ENCODE data around the gene SEC14L1. TPM values are rescaled to one million over a fixed set of nuclear protein-coding genes. Genes with fewer than 3 reads are reported as not detected.

The SEC14L1 gene
- total RNA-seq, 1 donor from 2014 or later: 146 TPM

GRCh38 chr17:77208856-77209255, 68.1 kb downstream of the SEC14L1 start:
- peaks cover 100% of the 10 kb centered on the region for H3K36me3 ChIP-seq
- intact Hi-C loops (cut with DNase I): no loop called here
- peak overlapping the region; percentile 48 for H3K27ac ChIP-seq

DNA sequence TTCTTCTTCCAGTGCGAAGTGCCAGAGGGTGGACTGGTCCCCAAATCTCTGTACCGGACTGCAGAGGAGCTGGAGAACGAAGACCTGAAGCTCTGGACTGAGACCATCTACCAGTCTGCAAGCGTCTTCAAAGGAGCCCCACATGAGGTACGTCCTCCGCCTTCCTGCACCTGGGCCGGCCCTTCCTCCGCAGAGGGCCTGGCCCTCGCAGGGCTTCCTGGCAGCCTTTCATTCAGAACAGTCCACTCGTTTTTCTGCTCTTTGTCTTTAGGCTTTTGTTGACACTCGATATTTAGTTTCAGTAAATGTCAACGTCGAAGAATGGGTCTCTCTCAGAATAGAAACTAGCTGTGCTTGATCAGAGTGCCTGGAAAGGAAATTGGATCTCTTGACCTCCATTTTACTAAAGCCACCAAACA, 68.6 kb downstream of the SEC14L1 start:
- peaks cover 35% of the 10 kb centered on the region for H3K4me1 ChIP-seq
- H3K9me3 ChIP-seq: no peaks in the 10 kb centered on the region
- H3K4me3 ChIP-seq: no peak overlapping the region
- ATAC-seq: peak in 1 of 2 donors; percentile 23
- H3K36me3 ChIP-seq: peaks cover 100% of the 10 kb centered on the region
- H3K27ac ChIP-seq: peak overlapping the region; percentile 48
- no peak for TF ChIP-seq CTCF (IDR thresholded peaks at IDR 0.05)
- no peaks in the 10 kb centered on the region for H3K27me3 ChIP-seq (ENCODE audit: low read depth)
- no peak for DNase-seq
- intact Hi-C loops (cut with DNase I): no loop called here

More at GRCh38 chr17:77208856-77209255, 68.1 kb downstream of the SEC14L1 start:
- Histone ChIP-seq H3K4me3 (no peak overlapping the region), H3K4me1 (peaks cover 33% of the 10 kb centered on the region), H3K27me3 (ENCODE audit: low read depth) (no peaks in the 10 kb centered on the region), H3K9me3 (no peaks in the 10 kb centered on the region)
- no peak for ATAC-seq
- no peak for DNase-seq
- TF ChIP-seq CTCF (IDR thresholded peaks at IDR 0.05): no peak

GRCh38 chr17:77210331-77210730, 69.6 kb downstream of the SEC14L1 start:
- ATAC-seq (no peak), DNase-seq (no peak)
- TF ChIP-seq CTCF (IDR thresholded peaks at IDR 0.05): no peak
- H3K9me3 ChIP-seq: no peaks in the 10 kb centered on the region
- H3K4me1 ChIP-seq: peaks cover 39% of the 10 kb centered on the region
- no peaks in the 10 kb centered on the region for H3K27me3 ChIP-seq (ENCODE audit: low read depth)
- intact Hi-C loops (cut with DNase I): loop anchor here (10.0 kb wide), 1 partner anchor 116 kb away; no protein-coding TSS in a partner anchor
- H3K36me3 ChIP-seq: peaks cover 100% of the 10 kb centered on the region
- H3K4me3 ChIP-seq: no peak overlapping the region
- H3K27ac ChIP-seq: peak overlapping the region; percentile 33

- H3K4me3 ChIP-seq: no peak overlapping the region
- intact Hi-C loops (cut with DNase I): loop anchor here (10.0 kb wide), 1 partner anchor 116 kb away; no protein-coding TSS in a partner anchor
- DNase-seq: no peak
- H3K36me3 ChIP-seq: peaks cover 94% of the 10 kb centered on the region
- H3K9me3 ChIP-seq: no peaks in the 10 kb centered on the region
- no peak for TF ChIP-seq CTCF (IDR thresholded peaks at IDR 0.05)
- peak overlapping the region; percentile 27 for H3K27ac ChIP-seq
- H3K27me3 ChIP-seq (ENCODE audit: low read depth): no peaks in the 10 kb centered on the region
- ATAC-seq: no peak
- peaks cover 34% of the 10 kb centered on the region for H3K4me1 ChIP-seq
Observed at GRCh38 chr17:77210946-77211541, 70.3 kb downstream of the SEC14L1 start.

DNA sequence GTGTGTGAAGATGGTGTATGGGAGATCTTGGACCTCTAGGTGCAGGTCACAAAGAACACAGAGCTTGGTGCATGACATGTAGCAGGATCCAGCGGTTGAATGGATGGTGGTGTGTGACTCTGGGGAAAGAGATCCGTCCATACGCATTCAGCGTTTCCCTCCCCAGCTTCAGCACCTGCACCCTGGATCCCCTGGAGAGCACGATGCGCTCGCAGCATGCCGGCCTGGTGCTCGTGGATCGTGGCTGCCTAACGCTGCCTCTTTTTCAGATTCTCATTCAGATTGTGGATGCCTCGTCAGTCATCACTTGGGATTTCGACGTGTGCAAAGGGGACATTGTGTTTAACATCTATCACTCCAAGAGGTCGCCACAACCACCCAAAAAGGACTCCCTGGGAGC, 70.9 kb downstream of the SEC14L1 start:
- Histone ChIP-seq H3K27ac (no peak overlapping the region), H3K4me1 (peaks cover 29% of the 10 kb centered on the region), H3K4me3 (no peak overlapping the region), H3K27me3 (ENCODE audit: low read depth) (no peaks in the 10 kb centered on the region), H3K36me3 (peaks cover 92% of the 10 kb centered on the region), H3K9me3 (no peaks in the 10 kb centered on the region)
- no peak for TF ChIP-seq CTCF (IDR thresholded peaks at IDR 0.05)
- intact Hi-C loops (cut with DNase I): loop anchor here (10.0 kb wide), 1 partner anchor 117 kb away; no protein-coding TSS in a partner anchor
- DNase-seq (no peak), ATAC-seq (no peak)
